GM21723 (cell line): ENCODE data around the gene TTLL12.

ENCODE experiments used
- ATAC-seq: cut with Tn5 transposase; IDR thresholded peaks from one replicate; pipeline ENCODE4 v1.9.1; 2021; ENCODE audit warnings: mild to moderate bottlenecking, moderate library complexity; ENCODE audit not compliant: unreplicated experiment

Gene TTLL12

GRCh38 chr22:43216738-43217137, 29.8 kb upstream of the TTLL12 start:
- no peak for ATAC-seq

- ATAC-seq = no peak
Measured at GRCh38 chr22:43213962-43214361, 27.0 kb upstream of the TTLL12 start.

DNA sequence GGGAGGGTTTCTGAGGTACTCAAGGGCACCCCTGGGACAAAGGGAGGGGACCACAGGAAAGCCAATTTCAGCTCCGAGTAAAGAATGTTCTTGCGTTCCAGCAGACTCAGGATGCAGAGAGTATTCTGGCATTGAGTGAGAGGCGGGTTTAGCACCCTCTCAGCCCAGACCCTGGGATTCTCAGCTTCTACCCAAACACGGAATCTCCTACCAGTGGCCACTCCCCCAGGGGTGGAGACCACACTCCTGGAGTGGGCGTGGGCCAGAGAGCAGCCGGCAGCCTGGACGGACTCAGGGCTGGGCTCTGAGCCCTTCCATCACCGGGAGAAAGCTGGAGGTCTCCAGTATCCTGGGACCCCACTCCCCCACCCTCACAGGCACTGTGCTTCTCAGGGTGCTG, 26.1 kb upstream of the TTLL12 start:
- no peak for ATAC-seq

GRCh38 chr22:43212434-43212952, 25.6 kb upstream of the TTLL12 start:
- no peak for ATAC-seq

GRCh38 chr22:43211941-43212433, 25.1 kb upstream of the TTLL12 start:
- ATAC-seq = no peak

GRCh38 chr22:43210631-43211515, 23.9 kb upstream of the TTLL12 start:
- no peak for ATAC-seq

- ATAC-seq = no peak
Measured at GRCh38 chr22:43209971-43210370, 23.0 kb upstream of the TTLL12 start.

GRCh38 chr22:43209523-43209890, 22.6 kb upstream of the TTLL12 start:
- ATAC-seq = no peak

- no peak for ATAC-seq
Measured at GRCh38 chr22:43208703-43209522, 22.0 kb upstream of the TTLL12 start.

DNA sequence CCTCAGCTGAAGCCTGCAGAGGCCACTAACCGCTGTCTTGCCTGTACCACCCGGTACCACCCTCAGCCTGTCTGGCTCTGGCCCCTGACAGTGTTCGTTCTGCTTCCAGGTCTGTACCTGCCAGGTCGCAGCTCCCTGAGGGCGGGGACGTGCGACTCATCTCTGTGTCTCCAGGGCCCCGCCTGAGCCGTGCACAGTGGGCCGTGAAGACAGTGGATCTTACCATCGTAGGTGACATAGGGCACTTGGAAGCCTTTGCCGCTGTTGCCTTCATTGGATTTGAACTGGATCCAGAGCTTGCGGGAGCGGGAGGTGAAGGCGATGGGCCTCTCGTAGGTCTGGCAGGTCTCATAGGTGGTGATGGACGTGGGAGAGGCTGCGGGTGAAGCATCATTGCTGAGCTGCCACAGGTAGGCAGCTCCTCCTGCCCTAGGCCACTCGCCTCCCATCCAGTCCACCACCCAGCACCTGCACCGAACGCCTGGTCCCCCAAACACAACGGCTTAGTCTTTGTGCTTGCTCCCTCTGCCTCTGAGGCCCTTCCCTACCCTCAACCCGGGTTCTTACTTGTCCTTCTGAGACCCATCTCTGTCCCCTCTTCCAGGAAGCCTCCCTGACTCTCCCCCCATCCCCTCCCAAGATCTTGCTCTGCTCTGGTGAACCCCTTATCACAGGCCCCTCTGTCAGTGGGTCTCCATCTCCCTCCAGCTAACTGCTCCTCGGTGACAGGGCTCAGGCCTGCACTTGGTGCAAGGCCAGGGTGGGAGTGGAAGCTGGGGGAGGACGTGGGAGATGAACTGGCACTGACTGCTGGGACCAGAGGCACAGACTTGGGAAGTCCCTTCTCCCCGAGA, 21.1 kb upstream of the TTLL12 start:
- no peak for ATAC-seq

DNA sequence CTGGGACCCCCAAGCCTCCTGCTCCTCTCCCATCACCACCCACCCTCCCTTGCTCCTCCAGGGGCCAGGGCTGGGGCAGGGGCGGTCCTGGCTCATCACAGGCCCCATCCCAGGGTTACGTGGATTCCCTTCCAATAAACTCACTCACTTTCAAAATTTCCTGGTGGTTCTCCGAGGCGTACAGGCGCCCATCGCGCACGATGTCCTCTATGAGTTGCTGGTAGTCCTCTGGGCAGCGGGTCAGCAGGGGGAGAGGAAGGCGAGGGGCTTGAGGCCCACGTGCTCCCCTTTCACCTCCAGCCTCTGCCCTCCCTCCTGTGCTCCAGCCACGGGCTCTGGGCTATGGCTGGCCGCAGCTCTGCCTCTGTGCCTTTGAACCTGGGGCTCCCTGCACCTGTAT, 20.5 kb upstream of the TTLL12 start:
- ATAC-seq = no peak

DNA sequence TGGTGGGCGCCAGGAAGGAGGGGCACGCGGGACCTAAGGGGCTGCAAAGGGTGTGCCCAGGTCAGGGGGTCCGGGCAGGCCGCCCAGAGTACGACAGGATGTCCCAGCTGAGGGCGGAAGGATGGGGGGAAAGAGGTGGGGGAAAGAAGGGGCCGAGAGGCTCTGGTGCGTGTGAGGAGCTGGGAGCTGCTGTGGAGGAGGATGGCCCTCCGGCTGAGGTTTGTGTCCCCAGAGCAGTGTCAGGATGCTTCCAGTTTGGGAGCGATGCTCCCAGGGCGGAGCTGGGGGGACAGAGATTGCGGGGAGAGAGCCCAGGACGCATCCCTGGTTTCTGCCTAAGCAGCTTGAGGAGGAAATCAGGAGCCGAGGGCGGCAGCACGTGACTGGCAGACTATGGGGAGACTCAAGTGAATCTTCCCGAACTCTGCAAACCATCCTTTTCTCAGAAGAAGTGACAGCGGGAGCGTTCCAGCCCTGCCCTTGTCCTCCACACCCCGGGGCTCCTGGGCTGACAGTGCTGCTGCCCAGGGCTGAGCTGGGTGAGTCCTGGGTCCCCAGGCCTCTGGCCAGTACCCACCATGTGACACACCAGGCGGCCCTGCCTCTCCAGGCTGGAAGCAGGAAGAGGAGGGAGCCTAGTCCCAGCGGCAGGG, 19.7 kb upstream of the TTLL12 start:
- ATAC-seq = no peak

- no peak for ATAC-seq
Measured at GRCh38 chr22:43205748-43206508, 19.0 kb upstream of the TTLL12 start.

DNA sequence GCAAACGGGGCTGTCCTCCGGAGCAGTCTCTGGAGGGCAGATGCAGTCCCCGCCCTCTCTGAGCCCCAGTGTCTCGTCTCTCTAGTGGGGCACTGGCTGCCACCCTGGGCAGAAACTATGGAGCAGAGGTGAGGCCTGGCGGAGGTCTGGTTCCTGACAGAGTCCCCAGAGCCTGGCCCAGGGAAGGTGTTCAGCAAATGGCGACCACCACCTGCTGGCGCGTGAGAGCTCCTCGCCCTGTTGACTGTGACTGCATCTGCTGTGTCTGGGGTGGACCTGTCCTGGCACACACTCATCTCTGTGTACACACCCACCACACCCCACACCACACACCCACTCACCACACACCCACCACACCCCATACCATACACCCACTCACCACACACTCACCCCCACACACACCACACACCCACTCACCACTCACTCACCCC, 18.3 kb upstream of the TTLL12 start:
- no peak for ATAC-seq

DNA sequence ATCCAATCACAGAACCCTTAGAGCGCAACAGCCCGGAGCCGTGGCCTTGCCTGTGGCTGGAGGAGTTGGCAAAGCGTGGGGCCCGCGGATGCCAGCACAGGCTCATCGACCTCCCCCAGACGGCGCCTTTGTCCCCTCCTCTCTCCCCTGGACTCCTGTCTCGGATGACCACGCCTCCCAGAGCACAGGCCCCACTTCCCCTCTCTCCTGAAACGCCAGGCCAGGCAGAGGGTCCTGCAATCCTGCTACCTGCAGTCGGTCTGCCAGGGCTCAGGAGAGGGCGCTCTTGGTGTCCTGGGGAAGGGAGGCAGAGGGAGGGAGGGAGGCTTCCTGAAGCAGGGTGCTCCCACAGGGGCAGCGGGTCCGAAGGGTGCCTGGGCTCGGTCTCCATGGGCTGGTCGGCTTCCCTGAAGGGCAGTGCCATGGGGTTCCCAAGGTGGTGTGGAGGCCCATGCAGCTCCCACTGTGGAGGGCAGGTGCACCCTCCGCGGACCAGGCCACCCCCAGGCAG, 16.6 kb upstream of the TTLL12 start:
- no peak for ATAC-seq

- ATAC-seq = no peak
Measured at GRCh38 chr22:43202756-43203410, 15.9 kb upstream of the TTLL12 start.

DNA sequence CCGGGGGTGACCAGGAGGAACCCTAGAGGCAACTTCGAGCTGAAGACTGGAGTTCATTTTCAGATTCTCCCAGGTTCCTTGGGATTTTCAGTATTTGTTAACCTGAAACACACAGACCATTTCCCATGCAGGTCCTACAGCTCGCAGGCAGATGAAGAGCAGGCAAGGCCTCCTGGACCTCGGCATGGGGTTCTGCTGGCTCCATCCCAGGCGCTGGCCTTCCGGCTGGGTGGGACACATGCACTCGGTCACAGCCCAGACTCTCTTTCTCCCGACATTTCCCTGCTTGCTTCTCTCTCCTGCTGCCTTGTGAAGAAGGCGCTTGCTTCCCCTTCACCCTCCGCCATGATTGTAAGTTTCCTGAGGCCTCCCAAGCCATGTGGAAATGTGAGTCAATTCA, 15.4 kb upstream of the TTLL12 start:
- no peak for ATAC-seq

GRCh38 chr22:43201486-43202219, 14.7 kb upstream of the TTLL12 start:
- no peak for ATAC-seq
